GM19324 (cell line): ENCODE data around the gene CCDC17.

Experiments
- ATAC-seq: cut with Tn5 transposase; IDR thresholded peaks from one replicate; pipeline ENCODE4 v1.9.1; 2021; ENCODE audit warnings: mild to moderate bottlenecking, moderate library complexity; ENCODE audit not compliant: unreplicated experiment, low FRiP score

The CCDC17 gene

GRCh38 chr1:45584351-45585109 lies 39.3 kb downstream of the CCDC17 start:
- ATAC-seq: peak; percentile 29

GRCh38 chr1:45583666-45584350 lies 40.0 kb downstream of the CCDC17 start, which contains the start of gene NASP:
NASP (plus strand) TSS chr1:45584041; CDS start chr1:45584147, 106 bp downstream.
- peak; percentile 50 for ATAC-seq

- ATAC-seq: peak; percentile 80
These were observed 40.6 kb downstream of the CCDC17 start for GRCh38 chr1:45583264-45583665.

GRCh38 chr1:45574105-45574626 lies 49.7 kb downstream of the CCDC17 start:
- ATAC-seq: no peak

GRCh38 chr1:45573231-45573804 lies 50.5 kb downstream of the CCDC17 start:
- ATAC-seq: no peak

- ATAC-seq: no peak
These were observed 53.2 kb downstream of the CCDC17 start for GRCh38 chr1:45570631-45571030.
